Panc1 (cell line): Measurements from ENCODE around the gene ZNF431. TPM values are rescaled to one million over a fixed set of nuclear protein-coding genes. Genes with fewer than 3 reads are reported as not detected.
"Not testable (repeated sequence)": the region's sequence is repeated elsewhere in the genome, so short reads cannot be mapped to it uniquely, and the experiment has no call there.

Experiments
- ATAC-seq: fragments of 200-7000 bp; cut with Tn5 transposase; 2 replicates; pipeline ENCODE4 v1.9.1; 2020; ENCODE audit warnings: mild to moderate bottlenecking, moderate library complexity
- BruUV-seq: library from RNA; stranded (reverse); fragments of 400-500 nt; replicated peaks from 2 replicates; lab custom pipeline; 2021; lab: Mats Ljungman, UMichigan
- CTCF ChIA-PET: fragments of 300-600 bp; sonication (Branson Sonifier 250); formaldehyde crosslinking; loops from one replicate; lab custom pipeline; 2022; ENCODE audit warnings: antibody characterized with exemption; lab: Charles Lee
- POLR2A ChIA-PET: fragments of 300-600 bp; sonication (Branson Sonifier 250); formaldehyde crosslinking; loops from one replicate; lab custom pipeline; 2022; ENCODE audit warnings: antibody characterized with exemption; lab: Charles Lee
- DNase-seq: peaks from one replicate; pipeline ENCODE4 v3.0.0-alpha.2; 2010; ENCODE audit warnings: low read depth, low spot score
- H3K27ac ChIP-seq: 2 replicates; pipeline ENCODE4 v1.5.1; 2011; ENCODE audit warnings: mild to moderate bottlenecking, low read length, inconsistent platforms
- H3K27me3 ChIP-seq: fragments of 200-500 bp; sonication (Bioruptor generic); 2 replicates; pipeline ENCODE4 v1.6.0; 2014; ENCODE audit warnings: low read length, inconsistent platforms; ENCODE audit not compliant: control insufficient read depth, insufficient read depth
- H3K36me3 ChIP-seq: fragments of 200-500 bp; sonication (Bioruptor generic); 2 replicates; pipeline ENCODE4 v1.5.1; 2014; ENCODE audit warnings: inconsistent platforms, mild to moderate bottlenecking, low read length, moderate library complexity; ENCODE audit not compliant: control insufficient read depth, insufficient read depth
- H3K4me1 ChIP-seq: 2 replicates; pipeline ENCODE4 v1.5.1; 2011; ENCODE audit warnings: inconsistent platforms, mild to moderate bottlenecking, low read length, moderate library complexity; ENCODE audit not compliant: control insufficient read depth, insufficient read depth
- H3K4me3 ChIP-seq, 2 experiments: 2 replicates each; pipeline ENCODE4 v1.5.1; 2011 to 2012; ENCODE audit warnings: low read depth in 2 of 2, low read length in 2 of 2, mild to moderate bottlenecking in 2 of 2, inconsistent platforms in 1 of 2, moderate library complexity in 1 of 2
- H3K9me3 ChIP-seq: fragments of 200-500 bp; sonication (Bioruptor generic); 2 replicates; pipeline ENCODE4 v1.5.1; 2014; ENCODE audit warnings: low read depth, mild to moderate bottlenecking, inconsistent platforms, low read length, moderate library complexity; ENCODE audit not compliant: control insufficient read depth, insufficient read depth
- POLR2AphosphoS5 ChIP-seq: IDR thresholded peaks from 2 replicates; pipeline ENCODE4 v1.6.1; 2012; ENCODE audit warnings: mild to moderate bottlenecking, low read depth, low read length, moderate library complexity
- SIN3A ChIP-seq: IDR thresholded peaks from 2 replicates; pipeline ENCODE4 v1.6.1; 2012; ENCODE audit warnings: low read depth, mild to moderate bottlenecking, low read length, moderate library complexity, borderline replicate concordance; ENCODE audit not compliant: insufficient read depth
- TCF7L2 ChIP-seq: IDR thresholded peaks from 2 replicates; pipeline ENCODE4 v1.6.1; 2011; ENCODE audit warnings: mild to moderate bottlenecking, low read depth, low read length, inconsistent platforms
- in situ Hi-C: cut with HindIII; loops from 2 replicates; pipeline ENCODE4 v1.10.0; 2016; ENCODE audit warnings: low sequenced_read_pairs, low pct_unique_long_range_greater_than_20kb
- intact Hi-C: fragments of 100-400 bp; cut with micrococcal nuclease; formaldehyde crosslinking; loops from one replicate; pipeline ENCODE4 v1.10.0; 2022; ENCODE audit not compliant: unreplicated experiment
- total RNA-seq: library from RNA; stranded (reverse); gene quantifications from one replicate; pipeline ENCODE4 v1.2.1, GENCODE V29; 2021; ENCODE audit not compliant: unreplicated experiment
- TF ChIP-seq, protein P1 (sequence below), 2 experiments: IDR thresholded peaks; 2 replicates each; pipeline ENCODE4 v1.6.1; 2011 to 2012; ENCODE audit warnings: low read depth in 2 of 2, control low read depth in 1 of 2, low read length in 1 of 2, mild to moderate bottlenecking in 1 of 2, moderate library complexity in 1 of 2; ENCODE audit not compliant: insufficient read depth in 1 of 2
- TF ChIP-seq, protein P2 (sequence below): fragments of 450-650 bp; IDR thresholded peaks from 2 replicates; pipeline ENCODE4 v1.5.1; 2017; ENCODE audit warnings: mild to moderate bottlenecking

The ZNF431 gene
- total RNA-seq, 1 experiment from 2014 or later: 10.8 TPM

- TF ChIP-seq, protein P1, sequence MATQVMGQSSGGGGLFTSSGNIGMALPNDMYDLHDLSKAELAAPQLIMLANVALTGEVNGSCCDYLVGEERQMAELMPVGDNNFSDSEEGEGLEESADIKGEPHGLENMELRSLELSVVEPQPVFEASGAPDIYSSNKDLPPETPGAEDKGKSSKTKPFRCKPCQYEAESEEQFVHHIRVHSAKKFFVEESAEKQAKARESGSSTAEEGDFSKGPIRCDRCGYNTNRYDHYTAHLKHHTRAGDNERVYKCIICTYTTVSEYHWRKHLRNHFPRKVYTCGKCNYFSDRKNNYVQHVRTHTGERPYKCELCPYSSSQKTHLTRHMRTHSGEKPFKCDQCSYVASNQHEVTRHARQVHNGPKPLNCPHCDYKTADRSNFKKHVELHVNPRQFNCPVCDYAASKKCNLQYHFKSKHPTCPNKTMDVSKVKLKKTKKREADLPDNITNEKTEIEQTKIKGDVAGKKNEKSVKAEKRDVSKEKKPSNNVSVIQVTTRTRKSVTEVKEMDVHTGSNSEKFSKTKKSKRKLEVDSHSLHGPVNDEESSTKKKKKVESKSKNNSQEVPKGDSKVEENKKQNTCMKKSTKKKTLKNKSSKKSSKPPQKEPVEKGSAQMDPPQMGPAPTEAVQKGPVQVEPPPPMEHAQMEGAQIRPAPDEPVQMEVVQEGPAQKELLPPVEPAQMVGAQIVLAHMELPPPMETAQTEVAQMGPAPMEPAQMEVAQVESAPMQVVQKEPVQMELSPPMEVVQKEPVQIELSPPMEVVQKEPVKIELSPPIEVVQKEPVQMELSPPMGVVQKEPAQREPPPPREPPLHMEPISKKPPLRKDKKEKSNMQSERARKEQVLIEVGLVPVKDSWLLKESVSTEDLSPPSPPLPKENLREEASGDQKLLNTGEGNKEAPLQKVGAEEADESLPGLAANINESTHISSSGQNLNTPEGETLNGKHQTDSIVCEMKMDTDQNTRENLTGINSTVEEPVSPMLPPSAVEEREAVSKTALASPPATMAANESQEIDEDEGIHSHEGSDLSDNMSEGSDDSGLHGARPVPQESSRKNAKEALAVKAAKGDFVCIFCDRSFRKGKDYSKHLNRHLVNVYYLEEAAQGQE (IDR thresholded peaks at IDR 0.05; ENCODE audit: insufficient read depth in 1 of 2, low read depth in 2 of 2, low read length in 1 of 2): no peak
- TF ChIP-seq, protein P2, sequence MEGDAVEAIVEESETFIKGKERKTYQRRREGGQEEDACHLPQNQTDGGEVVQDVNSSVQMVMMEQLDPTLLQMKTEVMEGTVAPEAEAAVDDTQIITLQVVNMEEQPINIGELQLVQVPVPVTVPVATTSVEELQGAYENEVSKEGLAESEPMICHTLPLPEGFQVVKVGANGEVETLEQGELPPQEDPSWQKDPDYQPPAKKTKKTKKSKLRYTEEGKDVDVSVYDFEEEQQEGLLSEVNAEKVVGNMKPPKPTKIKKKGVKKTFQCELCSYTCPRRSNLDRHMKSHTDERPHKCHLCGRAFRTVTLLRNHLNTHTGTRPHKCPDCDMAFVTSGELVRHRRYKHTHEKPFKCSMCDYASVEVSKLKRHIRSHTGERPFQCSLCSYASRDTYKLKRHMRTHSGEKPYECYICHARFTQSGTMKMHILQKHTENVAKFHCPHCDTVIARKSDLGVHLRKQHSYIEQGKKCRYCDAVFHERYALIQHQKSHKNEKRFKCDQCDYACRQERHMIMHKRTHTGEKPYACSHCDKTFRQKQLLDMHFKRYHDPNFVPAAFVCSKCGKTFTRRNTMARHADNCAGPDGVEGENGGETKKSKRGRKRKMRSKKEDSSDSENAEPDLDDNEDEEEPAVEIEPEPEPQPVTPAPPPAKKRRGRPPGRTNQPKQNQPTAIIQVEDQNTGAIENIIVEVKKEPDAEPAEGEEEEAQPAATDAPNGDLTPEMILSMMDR: no peak
- TF ChIP-seq POLR2AphosphoS5: no peak
- no peak for TF ChIP-seq SIN3A
- no peak for TF ChIP-seq TCF7L2
- DNase-seq (no peak), ATAC-seq (no peak)
- POLR2A ChIA-PET: interaction anchor here (0.6 kb wide), 1 partner anchor 614 kb away, joined by 6 read pairs; no protein-coding TSS in a partner anchor
- no peak overlapping the region for H3K4me3 ChIP-seq
- H3K36me3 ChIP-seq: no peaks in the 10 kb centered on the region
- no peaks in the 10 kb centered on the region for H3K9me3 ChIP-seq
- H3K27me3 ChIP-seq: no peaks in the 10 kb centered on the region
- BruUV-seq: no TSS peak
- intact Hi-C loops: no loop called here
- H3K27ac ChIP-seq: no peak overlapping the region
- no peaks in the 10 kb centered on the region for H3K4me1 ChIP-seq
- in situ Hi-C loops: no loop called here
- CTCF ChIA-PET: no interaction called here
Measured at GRCh38 chr19:21221693-21222092, 79.9 kb downstream of the ZNF431 start.

GRCh38 chr19:21229938-21230337 lies 88.1 kb downstream of the ZNF431 start:
- H3K36me3 ChIP-seq, BruUV-seq, in situ Hi-C loops, ATAC-seq, H3K4me1 ChIP-seq, CTCF ChIA-PET, intact Hi-C loops, H3K9me3 ChIP-seq, H3K4me3 ChIP-seq, H3K27ac ChIP-seq, DNase-seq, POLR2A ChIA-PET, H3K27me3 ChIP-seq: not testable (repeated sequence)

DNA sequence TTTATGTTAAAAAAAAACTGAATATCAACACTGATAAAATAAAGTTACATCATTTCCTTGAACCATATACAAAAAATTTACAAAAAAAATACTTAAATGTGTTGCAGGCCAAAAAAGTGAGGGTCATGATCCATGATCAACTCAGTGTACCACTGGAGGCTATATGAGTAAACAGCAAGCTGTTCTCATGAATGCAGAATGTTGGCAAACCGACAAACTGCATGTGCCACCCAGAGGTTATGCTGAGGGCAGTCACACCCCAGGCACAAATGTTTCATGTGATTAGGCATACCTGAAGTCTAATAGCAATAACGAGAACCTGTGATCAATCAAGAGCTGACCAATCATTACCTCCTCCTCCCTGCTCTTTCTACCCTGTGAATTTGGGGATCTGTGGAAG lies 91.9 kb downstream of the ZNF431 start:
- H3K27ac ChIP-seq: no peak overlapping the region
- ChIA-PET POLR2A (no interaction called here), CTCF (no interaction called here)
- intact Hi-C loops: no loop called here
- H3K4me1 ChIP-seq: no peaks in the 10 kb centered on the region
- no peaks in the 10 kb centered on the region for H3K27me3 ChIP-seq
- no peaks in the 10 kb centered on the region for H3K36me3 ChIP-seq
- ATAC-seq: no peak
- DNase-seq: no peak
- H3K9me3 ChIP-seq: no peaks in the 10 kb centered on the region
- in situ Hi-C loops: no loop called here
- H3K4me3 ChIP-seq: no peak overlapping the region
- no TSS peak for BruUV-seq
- TF ChIP-seq, protein P2: no peak
- TF ChIP-seq POLR2AphosphoS5 (no peak), SIN3A (no peak), TCF7L2 (no peak)
- TF ChIP-seq, protein P1 (IDR thresholded peaks at IDR 0.05; ENCODE audit: insufficient read depth in 1 of 2, low read depth in 2 of 2, low read length in 1 of 2): no peak
